Calu3 (cell line): ENCODE data around the gene RHBDL1. TPM values are rescaled to one million over a fixed set of nuclear protein-coding genes. Genes with fewer than 3 reads are reported as not detected.

Source experiments
- BruUV-seq: library from RNA; stranded (reverse); fragments of 400-500 nt; replicated peaks from 2 replicates; lab custom pipeline; 2021; lab: Mats Ljungman, UMichigan
- CTCF ChIA-PET: fragments of 300-600 bp; sonication (Branson Sonifier 250); formaldehyde crosslinking; loops from one replicate; lab custom pipeline; 2022; ENCODE audit warnings: antibody characterized with exemption; lab: Charles Lee
- DNase-seq: peaks from one replicate; pipeline ENCODE4 v3.0.0; 2022
- H3K27ac Mint-ChIP-seq: one replicate; pipeline ENCODE4 v1.8.0; 2022; ENCODE audit warnings: mixed read lengths; ENCODE audit not compliant: unreplicated experiment
- H3K27me3 Mint-ChIP-seq: one replicate; pipeline ENCODE4 v1.8.0; 2022; ENCODE audit warnings: mixed read lengths; ENCODE audit not compliant: unreplicated experiment
- H3K36me3 Mint-ChIP-seq: one replicate; pipeline ENCODE4 v1.8.0; 2022; ENCODE audit warnings: mild to moderate bottlenecking, moderate library complexity, mixed read lengths; ENCODE audit not compliant: insufficient read depth, unreplicated experiment
- H3K4me1 Mint-ChIP-seq: one replicate; pipeline ENCODE4 v1.8.0; 2022; ENCODE audit warnings: mild to moderate bottlenecking, low read depth, mixed read lengths; ENCODE audit not compliant: unreplicated experiment
- H3K4me3 Mint-ChIP-seq: one replicate; pipeline ENCODE4 v1.8.0; 2022; ENCODE audit warnings: mild to moderate bottlenecking, low read depth, moderate library complexity, mixed read lengths; ENCODE audit not compliant: unreplicated experiment
- H3K9me3 Mint-ChIP-seq: one replicate; pipeline ENCODE4 v1.8.0; 2022; ENCODE audit warnings: low read depth, mixed read lengths; ENCODE audit not compliant: unreplicated experiment
- CTCF ChIP-seq: fragments of 200-600 bp; IDR thresholded peaks from one replicate; pipeline ENCODE4 v1.8.0; 2022; ENCODE audit warnings: antibody characterized with exemption; ENCODE audit not compliant: unreplicated experiment
- intact Hi-C: fragments of 100-400 bp; cut with micrococcal nuclease; formaldehyde crosslinking; loops from one replicate; pipeline ENCODE4 v1.10.0; 2022; ENCODE audit not compliant: unreplicated experiment
- total RNA-seq: library from RNA; stranded (reverse); gene quantifications from 2 replicates; pipeline ENCODE4 v1.2.3, GENCODE V29; 2022

Gene RHBDL1
- total RNA-seq, 1 experiment from 2014 or later = 2.6 TPM

GRCh38 chr16:719815-720446 is 44.5 kb downstream of the RHBDL1 start:
- CTCF ChIA-PET = interaction anchor here (0.6 to 1.2 kb wide), 9 partner anchors 20 to 317 kb away, joined by 3 to 5 read pairs (median 4); partner anchors contain the start of genes CHTF18, CIAO3, MSLN and RPUSD1
- BruUV-seq = TSS peak; percentile 74
- H3K36me3 Mint-ChIP-seq = peaks cover 77% of the 10 kb centered on the region
- intact Hi-C loops = no loop called here
- H3K27ac Mint-ChIP-seq = peak overlapping the region; percentile 77
- no peaks in the 10 kb centered on the region for H3K9me3 Mint-ChIP-seq
- peaks cover 27% of the 10 kb centered on the region for H3K4me1 Mint-ChIP-seq
- H3K27me3 Mint-ChIP-seq = no peaks in the 10 kb centered on the region
- TF ChIP-seq CTCF = peak; percentile 45
- H3K4me3 Mint-ChIP-seq = peak overlapping the region; percentile 84
- peak; percentile 62 for DNase-seq

GRCh38 chr16:720447-720989 is 45.0 kb downstream of the RHBDL1 start:
- peak; percentile 50 for DNase-seq
- H3K4me3 Mint-ChIP-seq = peak overlapping the region; percentile 84
- peaks cover 78% of the 10 kb centered on the region for H3K36me3 Mint-ChIP-seq
- CTCF ChIA-PET = interaction anchor here (0.7 to 1.3 kb wide), 8 partner anchors 8 to 316 kb away, joined by 3 to 6 read pairs (median 4); partner anchors contain the start of genes CHTF18, MSLN and RPUSD1
- H3K27me3 Mint-ChIP-seq = no peaks in the 10 kb centered on the region
- peaks cover 27% of the 10 kb centered on the region for H3K4me1 Mint-ChIP-seq
- intact Hi-C loops = no loop called here
- no TSS peak for BruUV-seq
- TF ChIP-seq CTCF = no peak
- H3K27ac Mint-ChIP-seq = peak overlapping the region; percentile 77
- no peaks in the 10 kb centered on the region for H3K9me3 Mint-ChIP-seq

GRCh38 chr16:720990-721764 is 45.7 kb downstream of the RHBDL1 start, which contains the start of gene ANTKMT:
TSS of gene ANTKMT (plus strand) at chr16:721146. CDS start at chr16:721275, 129 bp downstream.
- Mint-ChIP-seq H3K4me3 (peak within 1 kb of the TSS; percentile 84), H3K27ac (peak within 1 kb of the TSS; percentile 77), H3K4me1 (peaks cover 25% of the 10 kb centered on the region), H3K36me3 (peaks cover 78% of the 10 kb centered on the region), H3K9me3 (no peaks in the 10 kb centered on the region), H3K27me3 (no peaks in the 10 kb centered on the region)
- CTCF ChIA-PET = interaction anchor here (1.0 to 1.3 kb wide), 2 partner anchors 9 to 15 kb away, joined by 5 to 6 read pairs; no protein-coding TSS in a partner anchor
- DNase-seq = peak; percentile 96
- no peak for TF ChIP-seq CTCF
- BruUV-seq = no TSS peak
- intact Hi-C loops = no loop called here

GRCh38 chr16:721765-722540 is 46.5 kb downstream of the RHBDL1 start:
- BruUV-seq = TSS peak; percentile 10
- H3K4me1 Mint-ChIP-seq = peaks cover 19% of the 10 kb centered on the region
- CTCF ChIA-PET = interaction anchor here (0.6 to 1.3 kb wide), 4 partner anchors 10 to 74 kb away, joined by 3 to 6 read pairs (median 4); no protein-coding TSS in a partner anchor
- peak overlapping the region; percentile 67 for H3K27ac Mint-ChIP-seq
- H3K4me3 Mint-ChIP-seq = peak overlapping the region; percentile 84
- H3K9me3 Mint-ChIP-seq = no peaks in the 10 kb centered on the region
- intact Hi-C loops = no loop called here
- DNase-seq = no peak
- no peak for TF ChIP-seq CTCF
- peaks cover 78% of the 10 kb centered on the region for H3K36me3 Mint-ChIP-seq
- no peaks in the 10 kb centered on the region for H3K27me3 Mint-ChIP-seq
